HPDE6-E6E7 (cell line): ENCODE results near the gene MRPS15.
A peak's percentile ranks its signal among the peaks of the same experiment; 100 is the strongest.

Source experiments
- DNase-seq: peaks from one replicate; pipeline ENCODE4 v3.0.0; 2011; ENCODE audit warnings: missing footprints; ENCODE audit errors: extremely low spot score

Gene MRPS15

DNA sequence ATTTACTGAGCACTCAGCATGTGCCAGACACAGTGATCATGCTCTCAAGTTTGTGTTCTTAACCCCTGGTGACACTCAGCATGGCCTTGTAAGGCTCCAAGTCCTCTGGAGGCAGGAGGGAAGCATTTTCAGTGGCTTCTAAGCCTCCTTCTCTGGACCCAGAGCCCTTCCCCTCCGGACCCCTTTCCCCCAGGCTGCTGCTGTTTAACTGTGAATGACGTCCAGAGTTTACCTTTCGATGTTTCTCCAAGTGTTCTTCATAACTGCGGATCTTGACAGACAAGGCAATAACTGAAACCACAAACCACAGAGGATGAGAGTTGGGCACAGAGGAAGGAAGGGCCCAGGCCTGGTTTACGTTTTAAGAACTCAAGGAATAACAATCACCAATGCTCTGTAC, 6.5 kb downstream of the MRPS15 start:
- DNase-seq = no peak

DNA sequence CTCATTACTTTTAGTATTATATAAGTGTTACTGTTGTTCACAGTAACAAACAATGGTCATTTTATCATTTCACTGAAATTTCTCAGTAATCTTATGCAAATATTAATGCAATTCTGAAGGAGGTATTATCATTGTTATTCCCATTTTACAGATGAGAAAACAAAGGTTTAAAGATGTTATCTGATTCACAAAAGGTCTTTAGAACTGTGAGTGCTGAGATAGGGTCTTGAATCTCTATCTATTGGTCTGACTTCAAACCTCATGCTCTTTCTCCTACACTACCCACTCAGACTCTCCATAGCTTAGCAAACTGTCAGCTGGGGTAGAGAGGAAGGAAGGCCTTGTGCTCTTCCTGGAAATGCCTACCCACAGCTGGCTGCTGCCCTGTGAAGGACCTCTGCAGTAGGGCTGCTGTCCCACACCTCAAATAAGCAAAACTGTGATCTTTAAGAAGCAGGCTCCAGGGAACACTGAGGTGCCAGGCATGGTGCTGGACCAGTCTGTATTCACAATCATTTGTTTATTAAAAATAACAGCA, 7.7 kb downstream of the MRPS15 start:
- no peak for DNase-seq

DNA sequence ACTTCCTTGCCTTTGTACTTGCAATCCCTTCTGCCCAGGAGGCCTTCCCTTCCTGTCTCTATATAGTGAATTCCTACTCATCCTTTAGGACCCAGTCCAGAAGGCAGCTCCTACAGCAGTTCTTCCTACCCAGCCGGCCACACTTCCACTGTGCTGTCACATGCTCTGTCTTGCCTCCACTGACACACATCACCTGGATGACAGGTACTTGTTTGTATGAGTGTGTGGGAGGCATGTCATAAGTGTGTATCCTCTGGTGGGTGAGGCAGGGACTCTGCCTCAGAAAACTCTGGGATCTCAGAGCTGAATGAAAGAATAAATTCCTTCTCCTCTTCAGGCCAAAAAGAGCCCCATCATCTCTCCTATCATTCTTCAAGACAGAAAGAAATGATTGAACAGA, 8.8 kb downstream of the MRPS15 start:
- no peak for DNase-seq

DNA sequence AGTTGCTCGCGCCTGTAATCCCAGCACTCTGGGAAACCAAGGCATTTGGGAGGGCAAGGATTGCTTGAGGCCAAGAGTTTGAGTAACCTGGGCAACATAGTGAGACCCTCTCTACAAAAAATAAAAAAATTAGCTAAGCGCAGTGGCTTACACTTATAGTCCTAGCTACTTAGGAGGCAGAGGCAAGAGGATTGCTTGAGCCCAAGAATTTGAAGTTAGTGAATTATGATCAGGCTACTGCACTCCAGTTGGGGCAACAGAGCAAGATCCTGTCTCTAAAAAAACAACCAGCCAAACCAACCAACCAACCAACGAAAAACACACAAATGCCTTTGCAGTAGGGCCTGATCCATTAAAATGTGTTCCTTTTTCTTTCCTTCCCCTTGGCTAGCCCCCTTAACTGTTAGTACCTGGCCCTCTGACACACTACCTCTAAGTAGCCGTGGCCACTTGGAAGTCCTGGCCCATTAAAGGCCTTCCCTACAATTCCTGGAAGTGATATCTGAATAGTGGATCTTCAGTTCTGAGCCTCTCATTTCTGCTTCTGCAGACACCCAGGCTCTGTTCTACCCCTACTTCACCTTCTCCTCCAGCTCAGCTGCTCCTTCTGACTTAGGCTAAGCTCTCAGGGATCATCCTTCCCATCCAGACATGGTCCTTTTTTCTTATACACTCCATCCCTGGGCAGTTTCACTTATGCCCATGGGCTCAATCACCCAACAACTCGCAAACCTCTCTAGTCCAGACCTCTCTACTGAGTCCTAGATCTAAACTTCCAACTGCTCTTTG, 10.4 kb downstream of the MRPS15 start:
- no peak for DNase-seq

DNA sequence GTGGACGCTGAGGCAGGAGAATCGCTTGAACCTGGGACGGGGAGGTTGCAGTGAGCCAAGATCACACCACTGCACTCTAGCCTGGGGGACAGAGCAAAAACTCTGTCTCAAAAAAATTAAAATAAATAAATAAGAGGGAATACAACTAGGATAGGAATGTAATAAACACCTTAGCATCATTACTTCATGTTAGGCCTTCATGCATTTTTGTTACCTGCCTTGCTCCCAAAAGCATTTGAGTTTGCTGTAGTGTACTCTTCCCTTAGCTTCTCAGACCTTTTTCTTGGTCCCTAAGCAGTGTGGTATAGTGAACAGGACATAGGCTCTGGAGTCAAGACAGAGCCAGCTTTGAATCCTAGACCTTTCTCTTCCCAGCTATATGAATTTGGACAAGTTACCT, 11.1 kb downstream of the MRPS15 start:
- no peak for DNase-seq

DNA sequence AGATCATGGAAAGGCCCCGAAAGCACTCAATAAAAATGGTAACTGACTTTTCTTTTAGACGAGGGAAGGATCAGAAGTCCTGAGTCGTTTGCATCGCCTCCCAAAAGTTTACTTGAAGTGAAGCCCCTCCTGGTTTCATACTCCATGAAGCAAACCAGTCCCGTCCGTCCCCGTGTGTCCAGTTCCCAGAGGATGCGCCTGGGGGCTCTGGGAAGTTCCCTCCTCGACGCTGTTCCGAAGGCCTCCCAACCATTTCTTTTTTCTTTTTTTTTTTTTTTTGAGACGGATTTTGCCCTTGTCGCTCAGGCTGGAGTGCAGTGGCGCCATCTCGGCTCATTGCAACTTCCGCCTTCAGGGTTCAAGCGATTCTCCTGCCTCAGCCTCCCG, 13.3 kb downstream of the MRPS15 start:
- no peak for DNase-seq

DNA sequence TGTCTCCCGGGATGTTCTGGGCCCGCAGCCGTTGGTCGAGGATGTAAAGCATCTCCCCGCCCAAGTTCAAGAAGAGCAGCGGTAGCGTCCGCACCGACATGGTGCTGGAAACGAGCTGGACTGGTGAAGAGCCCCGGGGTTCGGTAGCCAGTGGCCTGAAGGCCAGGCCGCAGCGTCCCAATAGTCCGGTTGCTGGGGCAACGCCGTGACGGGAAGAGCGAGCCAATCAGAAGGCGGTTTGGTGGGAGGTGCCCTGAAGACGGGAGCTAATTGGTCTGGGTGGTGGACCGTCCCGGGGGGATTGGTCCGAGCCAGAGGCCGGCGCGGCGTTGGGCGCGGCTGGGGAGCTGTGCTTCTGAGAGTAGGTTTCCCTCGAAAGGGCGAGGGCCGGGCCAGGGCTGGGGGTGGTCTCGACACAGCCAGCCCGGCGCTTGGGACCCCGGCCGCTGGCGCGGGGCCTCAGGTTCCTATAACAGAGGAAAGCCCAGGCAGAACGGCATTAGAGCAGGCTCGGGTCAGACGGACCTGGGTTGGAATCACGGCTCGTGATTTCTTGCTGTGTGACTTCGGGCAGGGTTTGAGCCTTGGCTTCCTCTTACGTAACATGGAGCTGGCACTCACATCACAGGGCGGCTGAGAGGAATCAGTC, 13.8 kb downstream of the MRPS15 start, which contains the start of gene OSCP1:
TSS of gene OSCP1 (minus strand) at position 182 of the 649 bp plus-strand sequence. CDS start at position 100, 82 bp downstream.
- peak; percentile 100 for DNase-seq

DNA sequence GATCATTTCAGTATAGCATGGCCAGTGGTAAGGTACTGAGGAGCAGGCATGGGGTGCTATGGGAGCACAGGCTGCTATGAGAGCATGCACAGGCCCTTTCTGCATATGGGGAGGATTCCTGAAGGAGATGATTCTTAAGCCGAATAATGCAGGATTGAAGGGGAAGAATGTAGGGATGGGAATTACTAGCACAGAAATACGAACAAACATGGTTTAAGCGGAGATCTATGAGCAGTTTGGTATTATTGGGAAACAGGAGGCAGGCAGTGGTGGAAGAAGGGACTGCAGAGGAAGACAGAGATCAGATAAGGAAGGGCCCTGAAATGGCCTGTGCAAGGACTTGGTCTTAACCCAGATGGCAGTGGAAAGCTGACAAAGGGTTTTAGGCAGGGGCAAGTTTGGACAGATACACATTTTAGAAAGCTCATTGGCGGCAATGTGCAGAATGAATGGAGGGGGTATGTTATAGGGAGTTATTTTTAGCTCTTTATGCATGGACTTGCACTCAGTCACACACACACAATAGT, 15.6 kb downstream of the MRPS15 start:
- DNase-seq = no peak

DNA sequence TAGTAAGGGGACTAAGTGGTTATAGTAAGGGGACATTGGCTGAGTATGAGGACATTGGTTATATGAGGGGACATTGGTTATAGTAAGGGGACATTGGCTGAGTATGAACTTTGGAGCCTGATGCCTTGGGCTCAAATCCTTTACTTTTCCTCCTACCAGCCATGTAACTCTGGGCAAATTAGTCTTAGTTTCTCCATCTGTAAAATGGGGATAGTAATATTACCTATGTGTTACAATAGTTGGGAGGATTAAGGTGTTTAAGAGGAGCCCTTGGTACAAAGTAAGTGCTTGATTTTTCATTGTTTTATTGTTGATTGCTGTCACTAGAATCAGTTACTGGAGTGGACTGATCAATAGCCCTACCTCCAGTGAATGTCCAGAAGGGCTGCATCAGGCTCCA, 16.7 kb downstream of the MRPS15 start:
- no peak for DNase-seq

DNA sequence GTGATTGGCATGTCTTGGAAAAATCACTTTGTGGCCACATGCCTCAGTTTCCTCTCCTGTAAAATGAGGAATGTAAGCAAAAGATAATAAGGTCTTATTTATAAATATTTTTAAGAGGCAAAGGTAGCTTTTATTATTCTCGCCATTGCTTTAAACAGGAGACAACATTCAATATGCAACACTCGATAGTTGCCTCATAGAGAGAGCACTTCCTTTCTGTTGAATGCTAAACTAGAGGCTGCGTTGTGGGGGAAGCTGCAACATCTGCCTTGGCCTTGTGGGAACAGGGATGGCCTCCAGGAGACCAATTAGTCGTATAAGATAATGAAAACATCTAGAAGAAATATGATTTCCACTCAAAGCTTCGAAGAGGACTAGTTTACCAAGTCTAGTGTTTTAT, 17.4 kb downstream of the MRPS15 start:
- no peak for DNase-seq

DNA sequence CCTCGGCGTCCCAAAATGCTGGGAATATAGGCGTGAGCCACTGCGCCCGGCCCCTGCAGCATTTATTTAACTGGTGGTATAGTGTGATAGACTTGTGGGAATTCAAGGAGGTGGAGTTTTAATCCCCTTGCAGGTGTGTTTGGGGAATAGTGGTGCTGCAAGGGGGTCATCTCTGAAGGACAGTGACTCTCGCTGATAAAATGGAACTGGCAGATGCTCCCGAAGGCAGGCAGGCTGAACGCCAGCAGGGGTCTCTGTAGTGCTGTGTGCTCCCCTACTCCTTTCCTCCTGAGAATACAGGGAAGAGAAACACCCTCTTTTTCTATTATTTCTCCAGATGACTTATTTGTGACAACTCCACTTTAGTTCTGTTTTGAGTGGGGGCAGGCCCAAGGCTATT, 17.9 kb downstream of the MRPS15 start:
- no peak for DNase-seq

DNA sequence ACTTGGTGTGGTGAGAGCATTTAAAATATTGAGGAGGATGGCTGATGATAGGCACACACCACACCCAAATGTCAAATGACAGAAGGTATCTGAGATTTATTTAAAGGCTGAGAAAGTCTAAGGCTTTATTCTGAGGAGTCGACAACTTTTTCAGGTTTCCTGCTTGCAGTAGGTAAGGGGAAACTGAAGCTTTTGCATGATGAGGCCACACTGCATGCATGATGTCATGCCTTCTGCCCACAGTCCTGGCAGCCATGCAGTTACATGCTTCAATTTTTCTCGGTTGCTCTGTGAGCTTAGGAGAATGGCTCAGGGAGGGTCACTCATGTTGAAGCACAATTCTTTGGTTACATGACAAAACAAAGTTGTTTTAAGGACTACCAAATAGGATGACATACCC, 20.9 kb downstream of the MRPS15 start:
- DNase-seq = no peak

DNA sequence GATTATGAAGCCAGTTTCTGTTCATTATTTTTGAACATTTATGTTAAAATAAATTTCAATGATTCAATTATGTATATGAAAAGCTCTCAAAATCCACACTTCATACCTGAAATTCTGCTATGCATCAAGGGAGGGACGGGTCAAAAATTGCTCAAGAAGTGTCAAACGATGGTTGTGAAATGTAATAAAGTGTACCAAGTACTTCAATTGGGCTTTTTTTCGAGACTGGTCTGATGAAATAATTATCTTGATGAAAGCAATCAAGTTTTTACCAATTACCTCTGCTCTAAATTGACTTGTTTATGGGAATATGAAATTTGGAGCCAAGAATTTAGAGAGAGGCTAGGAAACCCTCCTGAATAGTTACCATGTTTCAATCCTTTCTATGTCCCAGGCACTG, 21.8 kb downstream of the MRPS15 start:
- no peak for DNase-seq

DNA sequence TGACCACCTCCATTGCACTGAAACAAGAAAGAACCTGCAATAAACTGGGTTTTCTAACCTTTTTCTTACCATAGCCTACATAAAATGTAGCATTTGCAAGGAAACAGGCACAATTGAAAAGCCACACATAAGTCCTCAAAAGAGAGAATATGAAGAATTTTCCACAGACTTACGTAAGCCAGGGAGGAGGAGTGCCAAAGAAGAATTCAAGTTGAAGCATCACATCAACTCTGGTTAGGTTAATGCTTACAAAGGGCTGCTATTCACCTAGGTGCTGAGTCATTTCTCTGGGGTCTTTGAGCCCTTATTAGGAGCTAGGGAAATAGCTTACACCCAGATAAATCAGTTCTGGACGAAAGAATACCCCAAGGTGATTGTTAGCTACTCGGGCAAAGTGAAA, 23.5 kb downstream of the MRPS15 start:
- no peak for DNase-seq

DNA sequence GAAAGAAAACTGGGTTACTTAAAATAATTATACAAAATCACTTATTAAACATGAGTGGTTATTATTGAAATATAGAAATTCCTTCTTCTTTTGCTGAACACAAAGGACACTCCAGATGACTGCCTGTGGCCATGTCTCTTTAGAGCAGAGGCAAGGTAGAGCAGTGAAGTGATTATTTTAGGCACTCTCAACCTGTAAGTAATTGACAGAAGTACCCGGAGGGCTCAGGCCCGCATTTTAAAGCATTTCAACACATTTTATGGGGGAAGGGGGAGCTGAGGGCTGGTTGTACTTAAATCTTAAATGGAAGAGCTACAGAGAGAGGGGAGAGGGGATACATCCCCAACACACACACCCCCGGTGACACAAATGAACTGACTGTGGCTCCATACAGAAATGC, 24.1 kb downstream of the MRPS15 start:
- no peak for DNase-seq

DNA sequence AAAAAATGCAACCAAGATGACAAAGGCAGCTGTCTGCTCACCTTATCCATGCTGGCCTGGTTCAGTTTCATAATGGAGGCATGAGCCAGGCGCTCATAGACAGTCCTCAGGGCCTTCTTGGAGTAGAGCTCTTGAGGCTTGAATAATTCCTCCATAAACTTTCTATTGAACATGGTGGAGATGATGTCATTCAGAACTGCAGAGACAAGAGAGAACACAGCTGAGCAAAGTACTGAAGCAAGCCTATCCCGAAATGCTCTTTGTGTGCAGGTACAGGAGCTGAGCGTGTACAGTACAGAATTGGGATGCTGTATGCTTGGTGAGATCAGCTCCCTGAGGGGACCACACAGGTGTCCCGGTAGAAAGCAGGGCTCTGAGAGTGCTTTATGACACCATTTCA, 25.5 kb downstream of the MRPS15 start:
- DNase-seq = no peak

DNA sequence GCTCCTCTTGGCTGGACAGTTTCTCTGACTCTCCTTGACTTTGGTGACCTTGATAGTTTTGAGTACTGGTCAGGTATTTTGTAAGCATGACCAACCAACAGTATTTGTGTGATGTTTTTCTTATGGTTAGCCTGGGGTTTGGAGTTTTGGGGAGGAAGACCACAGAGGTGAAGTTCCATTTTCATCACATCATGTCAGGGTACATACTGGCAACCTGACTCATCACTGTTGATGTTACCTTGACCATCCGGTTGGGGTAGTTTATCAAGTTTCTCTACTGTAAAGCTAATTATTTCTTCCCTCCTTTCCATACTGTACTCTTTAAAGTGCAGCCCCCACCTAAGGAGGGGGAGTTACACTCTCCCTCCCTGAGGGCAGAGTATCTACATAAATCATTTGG, 27.4 kb downstream of the MRPS15 start:
- DNase-seq = peak; percentile 61

DNA sequence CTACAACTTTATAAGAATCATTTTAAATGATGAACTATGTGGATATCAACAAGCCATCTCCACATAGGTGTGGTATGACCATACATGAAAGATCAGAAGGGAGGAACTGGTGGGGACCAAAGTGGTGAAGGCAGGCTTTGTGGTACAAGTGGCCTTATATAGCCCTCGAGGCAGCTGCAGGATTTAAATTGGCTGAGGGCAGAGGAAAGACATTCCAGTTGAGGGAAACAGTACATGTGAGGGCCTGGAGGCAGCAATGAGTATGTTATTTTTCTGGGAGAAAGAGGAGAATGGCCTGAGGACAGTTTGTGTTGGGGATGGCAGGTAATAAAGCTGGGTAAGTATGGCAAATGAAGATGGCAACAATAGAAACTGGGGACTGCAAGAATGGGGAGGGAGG, 31.1 kb downstream of the MRPS15 start:
- DNase-seq = no peak

DNA sequence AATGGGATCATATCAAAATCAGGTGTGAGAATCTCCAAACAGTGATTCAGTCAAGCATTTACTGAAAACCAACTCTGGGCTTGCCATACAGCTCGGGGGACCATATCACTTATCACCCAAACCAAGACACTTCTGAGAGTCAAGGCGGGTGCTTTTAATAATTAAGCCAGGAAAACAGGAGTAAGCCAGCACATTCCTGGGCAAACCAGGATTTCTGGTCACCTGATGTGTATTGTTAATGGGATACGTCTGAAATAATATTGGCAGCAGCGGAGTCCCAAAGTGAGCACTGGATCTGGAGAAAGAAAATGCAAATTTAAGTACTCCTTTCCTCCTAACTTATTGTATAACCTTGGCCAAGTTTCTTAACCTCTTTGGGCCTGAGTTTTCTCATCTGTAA, 31.6 kb downstream of the MRPS15 start:
- no peak for DNase-seq

DNA sequence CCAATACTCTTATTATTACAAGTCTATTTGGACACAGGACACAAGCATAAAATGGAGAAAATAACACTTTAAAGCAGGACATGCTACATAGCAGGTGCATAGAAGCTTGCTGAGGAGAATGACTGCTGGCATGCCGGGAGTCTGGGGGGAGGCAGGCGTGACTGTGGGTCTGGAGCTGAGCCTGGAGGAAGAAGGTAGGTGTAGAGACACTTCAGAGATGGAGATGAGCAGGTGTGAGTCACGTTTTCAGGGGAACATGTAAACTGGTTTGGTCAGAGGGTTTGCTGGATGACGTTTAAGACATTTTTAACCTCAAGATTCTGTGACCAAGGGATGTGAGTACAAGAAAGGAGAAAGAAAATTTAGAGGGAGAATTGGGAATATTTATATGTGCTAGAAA, 38.4 kb downstream of the MRPS15 start:
- DNase-seq = peak; percentile 64

DNA sequence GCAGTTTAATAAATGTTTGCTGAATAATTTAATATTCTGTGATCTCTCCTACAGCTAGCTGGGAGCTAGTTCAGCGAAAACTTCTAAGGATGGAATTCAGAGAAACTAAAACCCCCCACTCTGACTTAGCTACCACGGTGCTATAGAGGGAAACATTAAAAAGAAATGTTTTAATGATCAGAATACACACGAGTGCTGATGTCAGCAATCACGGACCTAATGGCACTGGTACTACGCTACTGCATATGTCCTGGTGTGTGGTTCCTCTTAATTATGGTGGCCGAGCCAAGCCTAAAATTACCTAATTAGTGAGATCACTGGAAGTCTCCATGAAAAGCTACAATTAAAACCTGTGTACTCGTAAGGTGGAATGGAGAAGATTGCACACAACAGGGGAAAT, 42.5 kb downstream of the MRPS15 start:
- DNase-seq = no peak

DNA sequence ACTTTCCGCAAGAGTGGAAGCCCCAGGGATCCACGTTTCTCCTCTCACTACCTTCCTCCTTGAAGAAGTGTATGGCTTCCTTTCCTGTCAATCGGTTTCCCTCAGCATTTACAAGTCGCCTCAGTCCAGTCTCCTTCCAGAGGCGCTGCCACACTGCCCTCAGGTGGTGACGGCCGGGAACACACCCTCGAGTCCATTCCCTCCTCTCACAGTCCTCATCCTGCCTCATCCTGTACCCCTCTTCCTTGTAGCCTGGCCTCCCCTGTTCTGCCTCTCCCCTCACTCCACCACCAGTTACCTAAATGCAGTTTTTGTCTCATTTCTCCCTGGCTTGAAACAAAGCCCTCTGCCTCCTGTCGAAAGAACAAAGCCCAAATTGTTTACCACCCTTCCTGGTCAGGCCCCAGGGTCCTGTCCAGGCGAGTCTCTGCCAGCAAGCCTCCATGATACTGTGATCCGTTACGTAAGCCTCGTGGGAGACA, 43.3 kb downstream of the MRPS15 start:
- DNase-seq = peak; percentile 64

DNA sequence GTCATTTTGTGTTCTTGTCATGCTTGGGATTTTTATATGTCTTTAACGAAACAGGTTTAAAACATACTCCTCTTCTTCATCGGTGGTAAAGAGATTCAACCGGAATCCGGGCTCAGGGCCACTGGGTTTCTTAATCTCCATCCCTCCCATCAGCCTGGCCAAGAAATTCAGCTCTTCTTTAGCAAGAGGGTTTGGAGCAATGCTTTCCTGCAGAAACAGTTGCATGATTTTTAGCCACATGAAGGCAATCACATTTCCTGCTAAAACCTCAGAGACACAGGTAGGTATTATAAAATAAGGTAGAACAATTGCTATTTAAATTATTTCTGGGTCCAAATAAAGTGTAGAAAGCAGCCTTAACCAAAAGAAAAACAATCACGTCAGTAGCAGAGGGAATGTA, 43.8 kb downstream of the MRPS15 start:
- no peak for DNase-seq
